NOMO-1 treated with DMSO at 0.1 percent for 48 hours (cell line): ENCODE measurements around the gene ENTPD5.
"Not testable (repeated sequence)": the region's sequence is repeated elsewhere in the genome, so short reads cannot be mapped to it uniquely, and the experiment has no call there.

Experiments used
- DNase-seq: peaks from one replicate; lab custom pipeline; 2025; ENCODE audit not compliant: unreplicated experiment; lab: John Stamatoyannopoulos, UW

Gene ENTPD5

DNA sequence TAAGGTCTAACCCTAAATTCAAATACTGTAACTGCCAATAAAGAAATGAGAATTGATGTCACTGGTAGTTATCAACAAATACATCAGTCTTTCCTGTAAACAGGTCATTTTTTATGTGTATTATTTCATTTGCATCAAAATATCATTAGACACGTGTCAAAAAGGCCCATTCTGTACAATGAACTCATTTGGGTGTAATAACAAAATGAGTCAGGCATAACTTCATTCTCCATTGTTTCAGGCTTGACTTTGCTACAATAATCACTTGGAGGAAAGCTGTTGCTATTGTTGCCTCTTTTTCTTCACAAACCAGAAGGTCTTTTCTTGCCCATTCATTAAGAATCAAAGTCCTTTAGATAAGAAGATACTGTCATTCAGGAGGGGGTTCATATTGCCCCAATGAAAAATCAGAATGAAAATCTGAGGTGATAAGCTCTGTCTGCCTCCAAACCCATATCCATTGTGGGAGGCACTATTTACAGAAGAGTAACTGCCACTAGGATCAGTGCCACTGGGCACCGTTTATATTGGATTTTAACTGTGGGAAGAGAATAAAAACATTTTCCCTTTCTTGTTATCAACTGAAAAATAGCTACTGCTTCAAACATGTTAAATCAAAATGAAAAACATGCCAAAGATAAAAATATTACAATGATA, 10.1 kb downstream of the ENTPD5 start:
- no peak for DNase-seq

DNA sequence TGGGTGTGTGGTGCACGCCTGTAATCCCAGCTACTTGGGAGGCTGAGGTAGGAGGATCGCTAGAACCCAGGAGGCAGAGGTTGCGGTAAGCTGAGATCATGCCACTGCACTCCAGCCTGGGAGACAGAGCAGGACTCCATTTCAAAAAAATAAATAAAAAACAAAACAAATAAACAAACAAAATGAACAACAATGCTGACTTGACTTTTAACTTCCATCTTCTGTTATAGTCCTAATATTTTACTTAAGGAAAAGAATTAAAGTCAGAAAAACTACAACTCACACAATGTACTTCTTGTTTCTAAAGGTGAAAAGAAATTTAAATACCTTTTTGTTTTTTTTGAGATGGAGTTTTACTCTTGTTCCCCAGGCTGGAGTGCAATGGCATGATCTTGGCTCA, 13.4 kb downstream of the ENTPD5 start:
- DNase-seq, result not testable (repeated sequence)

DNA sequence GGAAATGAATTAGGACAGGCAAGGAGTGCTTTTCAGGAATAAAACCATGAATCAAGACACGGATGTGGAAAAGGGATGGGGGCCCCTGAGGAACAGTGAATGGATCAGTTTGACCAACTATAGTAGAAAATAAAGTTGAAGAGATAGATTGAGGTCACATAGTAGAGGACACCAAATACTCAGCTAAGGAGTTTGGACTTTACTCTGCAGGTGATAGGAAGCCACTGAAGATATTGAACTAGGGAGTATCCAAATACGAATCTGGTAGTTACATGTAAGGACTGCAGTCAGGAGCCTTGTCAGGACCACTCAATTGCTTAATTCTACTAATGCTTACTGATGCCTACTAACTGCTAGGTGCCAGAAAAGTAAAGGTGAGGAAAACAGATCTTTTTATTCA, 20.4 kb downstream of the ENTPD5 start:
- no peak for DNase-seq

DNA sequence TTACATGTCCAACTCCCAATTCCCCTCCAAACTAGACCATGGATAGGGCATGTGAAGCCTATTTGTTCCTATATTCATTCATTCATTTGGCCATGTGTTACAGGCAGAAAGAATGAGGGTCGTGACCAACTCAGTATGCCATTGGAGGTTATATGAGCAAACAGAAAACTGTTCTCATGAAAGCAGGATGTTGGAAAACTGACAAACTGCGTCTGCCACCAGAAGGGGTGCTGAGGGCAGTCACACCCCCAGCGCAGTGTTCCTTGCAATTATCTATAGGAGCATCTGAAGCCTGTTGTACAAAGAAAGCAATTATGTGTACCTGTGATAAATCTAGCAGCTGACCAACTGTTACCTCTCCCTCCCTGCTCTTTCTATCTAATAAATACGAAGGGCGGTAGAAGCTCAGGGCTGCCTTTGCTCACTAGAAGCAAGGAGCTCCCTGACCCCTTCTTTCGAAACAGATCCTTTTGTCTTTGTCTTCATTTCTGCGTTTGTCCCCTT, 21.1 kb downstream of the ENTPD5 start:
- DNase-seq, result no peak

DNA sequence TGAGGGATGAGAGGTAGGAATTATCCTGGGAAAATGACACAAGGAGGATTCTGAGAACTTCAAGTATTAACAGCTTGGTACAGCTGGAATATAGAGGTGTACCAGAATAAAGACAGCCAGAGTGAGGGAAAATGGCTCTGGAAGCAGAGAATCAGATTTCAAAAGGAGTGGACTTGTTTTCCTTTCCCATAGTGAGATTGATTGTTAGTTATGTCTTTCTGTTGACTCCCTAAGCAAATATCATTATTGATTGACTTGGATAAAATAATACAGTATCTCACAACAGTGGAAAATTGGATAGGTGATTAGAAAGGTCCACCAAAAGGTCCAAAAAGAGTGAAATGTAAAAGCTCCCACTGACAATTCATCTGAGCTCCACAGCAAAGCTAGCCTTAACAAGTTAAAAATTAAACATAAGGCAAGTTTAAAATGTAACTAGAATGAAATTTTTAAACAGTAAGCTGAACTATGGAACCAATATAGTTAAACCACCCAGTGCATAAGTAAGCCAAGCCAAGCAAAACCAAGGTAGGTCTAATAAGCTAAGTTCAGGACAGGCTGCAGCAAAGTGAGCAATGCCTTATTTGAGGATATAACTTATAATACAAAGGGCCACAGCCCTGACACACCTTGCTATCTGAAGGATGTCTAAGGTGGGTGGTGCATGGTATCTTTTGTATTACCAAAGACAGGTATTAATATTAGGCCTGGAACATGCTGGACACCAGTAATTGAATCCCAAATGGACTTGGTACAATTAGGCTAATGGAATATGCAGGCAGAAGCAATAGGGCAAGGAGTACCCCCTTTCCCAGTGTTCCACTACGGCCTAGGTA, 21.8 kb downstream of the ENTPD5 start:
- DNase-seq, result no peak

DNA sequence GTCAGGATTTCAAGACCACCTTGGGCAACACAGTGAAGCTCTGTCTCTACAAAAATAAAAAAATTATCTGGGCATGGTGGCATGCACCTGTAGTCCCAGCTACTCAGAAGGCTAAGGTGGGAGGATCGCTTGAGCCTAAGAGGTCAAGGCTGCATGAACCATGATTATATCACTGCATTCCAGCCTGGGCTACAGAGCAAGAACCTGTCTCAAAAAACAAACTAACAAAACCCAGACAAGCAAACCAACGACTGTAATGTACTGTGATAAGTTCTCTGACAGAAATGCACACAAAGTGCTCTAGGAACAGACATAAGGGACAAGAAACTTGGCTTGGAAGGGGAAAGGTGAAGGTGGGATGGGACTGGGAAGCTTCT, 22.4 kb downstream of the ENTPD5 start:
- DNase-seq, result no peak

DNA sequence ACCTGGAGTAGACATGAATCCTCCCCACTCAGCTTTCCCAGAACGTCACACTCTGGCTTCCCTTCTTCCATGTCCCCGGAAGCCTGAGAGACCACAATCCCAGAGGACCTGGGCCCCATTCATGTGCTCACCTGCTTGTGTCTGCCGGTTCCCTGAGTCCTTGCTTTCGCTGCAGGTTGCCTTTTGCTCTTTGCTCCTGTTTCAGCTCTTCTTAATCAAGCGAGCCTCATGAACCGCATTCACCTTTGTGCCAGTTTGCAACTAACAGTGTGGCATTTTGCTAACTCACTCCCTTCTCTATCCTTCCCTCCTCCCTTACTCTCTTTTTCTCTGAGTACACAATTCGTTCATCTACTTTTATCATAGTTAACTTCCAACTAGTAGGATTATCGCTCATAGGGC, 23.1 kb downstream of the ENTPD5 start:
- DNase-seq, result no peak

DNA sequence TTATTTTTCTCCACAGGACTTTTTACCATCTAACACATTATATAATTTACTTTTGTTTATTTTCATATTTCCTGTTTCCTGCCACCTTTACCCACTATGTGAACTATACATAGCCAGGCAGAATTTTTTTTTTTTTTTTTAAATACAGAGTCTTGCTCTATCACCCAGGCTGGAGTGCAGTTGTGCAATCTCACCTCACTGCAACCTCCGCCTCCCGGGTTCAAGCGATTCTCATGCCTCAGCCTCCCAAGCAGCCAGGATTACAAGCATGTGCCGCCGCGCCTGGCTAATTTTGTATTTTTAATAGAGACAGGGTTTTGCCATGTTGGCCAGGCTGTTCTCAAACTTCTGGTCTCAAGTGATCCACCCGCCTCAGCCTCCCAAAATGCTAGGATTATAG, 24.2 kb downstream of the ENTPD5 start:
- not testable (repeated sequence) for DNase-seq

DNA sequence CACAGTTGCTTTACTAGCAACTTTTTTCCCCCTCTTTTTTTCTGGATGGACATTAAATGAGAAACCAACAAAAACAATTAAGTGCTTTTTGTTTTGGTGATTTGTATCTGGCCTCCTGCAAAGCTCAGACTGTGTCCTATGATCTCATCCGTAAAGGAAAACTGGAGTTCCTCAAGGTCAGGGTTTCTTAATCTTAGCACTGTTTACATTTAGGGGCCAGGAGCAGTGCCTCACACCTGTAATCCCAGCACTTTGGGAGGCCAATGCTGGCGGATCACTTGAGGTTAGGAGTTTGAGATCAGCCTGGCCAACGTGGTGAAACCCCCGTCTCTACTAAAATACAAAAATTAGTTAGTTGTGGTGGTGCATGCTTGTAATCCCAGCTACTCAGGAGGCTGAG, 28.0 kb downstream of the ENTPD5 start:
- DNase-seq, result no peak

DNA sequence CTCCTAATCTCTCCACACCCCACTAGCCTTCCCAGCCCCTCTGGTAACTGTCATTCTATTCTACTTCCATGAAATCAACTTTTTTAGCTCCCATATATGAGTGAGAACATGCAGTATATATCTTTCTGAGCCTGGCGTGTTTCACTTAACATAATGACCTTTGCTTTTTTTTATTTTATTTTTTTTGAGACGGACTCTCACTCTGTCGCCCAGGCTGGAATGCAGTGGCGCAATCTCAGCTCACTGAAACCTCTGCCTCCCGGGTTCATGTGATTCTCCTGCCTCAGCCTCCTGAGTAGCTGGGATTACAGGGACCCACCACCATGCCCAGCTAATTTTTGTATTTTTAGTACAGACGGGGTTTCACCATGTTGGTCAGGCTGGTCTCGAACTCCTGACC, 30.4 kb downstream of the ENTPD5 start:
- DNase-seq, result not testable (repeated sequence)

DNA sequence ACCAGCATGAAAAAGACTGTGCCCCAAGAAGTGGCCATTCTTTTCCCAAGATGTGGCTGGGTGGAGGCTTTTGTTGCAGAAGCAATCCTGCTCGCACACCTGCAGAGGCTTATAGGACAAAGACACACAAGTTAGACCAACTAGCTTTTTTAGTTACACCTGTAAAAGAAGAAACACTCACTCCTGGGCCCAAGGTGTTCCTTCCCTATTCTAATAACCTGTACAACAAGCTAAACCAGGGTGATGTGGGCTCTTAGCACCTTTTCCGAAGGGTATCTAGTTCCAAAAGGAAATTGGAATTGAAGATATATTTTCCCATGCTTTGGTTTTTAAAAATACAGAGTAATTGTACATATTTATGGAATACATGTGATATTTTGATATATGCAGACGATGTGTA, 31.0 kb downstream of the ENTPD5 start:
- DNase-seq, result no peak

DNA sequence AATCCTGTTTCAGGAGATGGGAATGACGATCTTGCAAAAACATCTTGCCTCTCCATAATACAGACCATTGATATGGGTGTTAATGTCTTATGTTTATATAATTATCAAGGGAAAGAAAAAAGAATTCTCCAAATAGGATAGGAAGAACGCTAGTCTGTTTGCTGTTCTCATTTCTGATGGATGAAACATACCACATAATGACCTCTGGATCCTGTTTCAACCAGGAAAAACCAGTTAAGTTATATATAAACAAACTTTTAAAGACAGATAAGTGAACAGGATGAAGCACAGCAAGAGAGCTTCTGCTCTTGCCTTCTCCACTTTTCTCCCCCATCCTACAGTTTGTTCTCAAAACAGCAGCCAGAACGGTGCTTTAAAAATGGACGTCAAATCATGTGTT, 41.2 kb downstream of the ENTPD5 start:
- no peak for DNase-seq

DNA sequence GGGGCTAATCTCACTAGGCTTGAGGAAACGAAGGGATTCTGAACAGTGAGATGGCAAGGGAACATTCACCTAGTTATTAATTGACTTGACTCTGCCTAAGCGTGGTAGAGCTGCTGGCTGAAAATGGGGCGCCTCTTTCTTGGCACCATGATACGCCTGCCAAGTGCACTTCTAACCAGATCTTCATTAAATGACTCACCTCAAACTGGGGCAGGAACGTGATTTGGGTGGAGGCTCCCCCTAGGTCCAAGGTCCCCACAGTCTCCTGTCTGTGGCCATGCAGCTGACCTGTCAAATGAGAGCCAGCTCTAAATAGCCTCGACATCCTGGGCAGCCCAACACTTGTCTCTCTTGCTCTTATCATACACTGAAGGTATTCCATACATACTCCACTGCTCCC, 43.0 kb downstream of the ENTPD5 start:
- no peak for DNase-seq

DNA sequence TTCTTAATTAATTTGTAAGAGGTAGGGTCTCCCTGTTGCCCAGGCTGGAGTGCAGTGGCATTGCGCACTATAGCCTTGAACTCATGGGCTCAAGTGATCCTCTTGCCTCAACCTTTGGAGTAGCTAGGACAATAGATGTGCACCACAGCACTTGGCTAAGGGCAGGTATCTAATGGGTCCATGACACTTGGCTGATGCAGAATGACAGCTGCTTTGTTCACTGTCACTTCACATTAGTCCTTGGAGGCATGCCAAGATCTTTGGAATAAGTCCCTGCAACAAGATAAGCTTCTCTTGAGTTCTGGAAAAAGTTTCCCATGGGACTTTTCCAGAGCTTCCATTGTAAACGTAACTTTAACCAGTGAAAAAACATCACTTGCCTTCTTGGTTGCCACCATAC, 45.6 kb downstream of the ENTPD5 start:
- no peak for DNase-seq

DNA sequence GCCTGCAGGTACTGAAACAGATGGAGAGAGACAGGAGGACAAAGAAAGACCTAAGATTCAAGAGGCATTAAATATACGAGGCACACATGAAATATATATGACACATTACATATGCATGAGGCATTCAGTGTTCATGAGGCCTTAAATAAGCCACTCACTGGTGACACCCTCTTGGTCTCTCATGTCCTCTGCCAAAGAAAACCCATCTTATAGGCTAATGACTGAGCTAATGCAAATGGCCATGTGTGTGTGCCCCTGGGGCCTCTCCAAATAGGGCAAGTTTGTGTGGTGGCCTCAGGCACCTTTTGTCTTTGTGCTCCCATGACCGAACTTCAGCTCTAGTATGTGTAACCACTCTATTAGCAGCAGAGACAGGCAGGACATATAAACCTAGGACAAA, 50.2 kb downstream of the ENTPD5 start:
- no peak for DNase-seq

DNA sequence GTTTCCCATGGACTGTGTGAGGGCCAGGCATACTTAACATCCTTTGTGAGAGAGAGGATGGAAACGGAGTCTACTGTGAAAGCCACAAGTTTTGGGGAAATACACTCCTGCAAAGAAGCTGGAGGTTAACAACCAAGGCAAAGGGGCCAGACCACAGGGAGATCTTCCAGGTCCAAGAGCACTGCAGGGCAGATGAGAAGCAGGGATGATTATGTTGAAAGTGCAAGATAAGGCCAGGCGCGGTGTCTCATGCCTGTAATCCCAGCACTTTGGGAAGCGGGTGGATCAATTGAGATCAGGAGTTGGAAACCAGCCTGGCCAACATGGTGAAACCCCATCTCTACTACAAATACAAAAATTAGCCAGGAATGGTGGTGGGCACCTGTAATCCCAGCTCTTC, 53.9 kb downstream of the ENTPD5 start:
- no peak for DNase-seq

DNA sequence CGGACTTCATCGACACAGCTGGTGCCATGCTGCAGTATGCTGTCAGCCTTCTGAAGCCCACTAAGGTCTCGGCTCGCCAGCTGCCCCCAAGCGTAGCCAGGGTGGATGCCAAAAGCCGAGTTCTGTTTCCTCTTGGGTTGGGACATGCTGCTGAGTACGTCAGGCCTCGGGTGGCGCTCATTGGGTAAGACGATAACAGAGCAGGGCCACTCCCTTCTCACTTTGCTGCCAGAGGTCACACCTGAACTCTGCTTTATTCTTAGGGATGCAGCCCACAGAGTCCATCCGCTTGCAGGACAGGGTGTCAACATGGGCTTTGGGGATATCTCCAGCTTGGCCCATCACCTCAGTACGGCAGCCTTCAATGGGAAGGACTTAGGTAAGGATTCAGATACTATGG, 57.9 kb downstream of the ENTPD5 start:
- DNase-seq, result no peak

DNA sequence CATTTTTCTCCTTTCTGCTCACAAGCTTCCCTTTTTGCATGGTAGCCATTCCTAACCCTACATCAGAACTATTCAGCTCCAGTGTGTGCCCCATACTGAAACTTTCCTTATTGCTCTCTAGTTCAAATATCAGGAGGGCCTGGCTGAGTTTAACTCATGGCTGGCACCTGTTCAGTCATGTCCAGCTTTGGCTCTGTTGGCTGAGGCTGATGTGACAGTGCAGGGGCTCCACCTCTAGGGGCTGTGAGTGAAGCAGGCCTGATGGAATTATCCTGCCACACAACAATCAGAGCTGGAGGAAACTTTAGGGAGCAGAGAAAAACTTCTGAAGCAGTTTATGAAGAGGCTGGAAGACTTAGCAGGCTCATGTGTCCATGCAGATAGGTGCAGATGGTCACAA, 60.5 kb downstream of the ENTPD5 start:
- DNase-seq, result no peak

DNA sequence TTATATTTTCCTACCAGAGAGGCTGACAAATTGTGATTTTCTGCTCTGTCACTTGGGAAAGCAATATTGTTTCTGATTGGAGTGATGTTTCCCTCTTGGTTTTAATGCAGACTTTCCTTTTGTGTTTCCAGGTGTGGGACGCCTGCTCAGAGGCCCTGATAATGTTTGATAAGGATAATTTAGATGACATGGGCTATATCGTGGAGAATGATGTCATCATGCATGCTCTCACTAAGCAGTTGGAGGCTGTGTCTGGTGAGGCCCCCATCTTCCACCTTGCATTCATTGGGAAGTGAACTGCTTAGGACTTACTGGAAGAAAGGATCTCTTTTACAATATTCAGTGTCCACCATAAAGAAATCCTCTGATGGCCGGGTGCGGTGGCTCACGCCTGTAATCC, 63.4 kb downstream of the ENTPD5 start:
- no peak for DNase-seq

DNA sequence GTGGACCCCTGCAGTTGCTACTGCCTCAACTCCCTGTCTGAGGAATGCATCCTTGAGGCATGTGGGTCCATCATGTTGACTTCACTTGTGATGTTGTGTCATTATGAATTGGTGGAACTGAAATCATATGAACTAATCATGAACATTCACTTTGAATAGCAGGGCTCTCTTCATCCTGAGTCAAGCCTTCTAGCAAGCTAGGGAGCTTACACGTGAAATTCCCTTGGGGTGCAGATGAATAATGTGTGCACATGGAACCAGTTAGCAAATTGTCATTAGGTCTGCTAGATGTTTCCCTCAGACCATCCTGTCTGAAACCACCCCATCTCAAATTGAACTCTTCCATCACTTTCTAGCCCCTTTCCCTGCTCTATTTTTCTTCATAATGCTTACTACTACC, 65.4 kb downstream of the ENTPD5 start:
- no peak for DNase-seq

DNA sequence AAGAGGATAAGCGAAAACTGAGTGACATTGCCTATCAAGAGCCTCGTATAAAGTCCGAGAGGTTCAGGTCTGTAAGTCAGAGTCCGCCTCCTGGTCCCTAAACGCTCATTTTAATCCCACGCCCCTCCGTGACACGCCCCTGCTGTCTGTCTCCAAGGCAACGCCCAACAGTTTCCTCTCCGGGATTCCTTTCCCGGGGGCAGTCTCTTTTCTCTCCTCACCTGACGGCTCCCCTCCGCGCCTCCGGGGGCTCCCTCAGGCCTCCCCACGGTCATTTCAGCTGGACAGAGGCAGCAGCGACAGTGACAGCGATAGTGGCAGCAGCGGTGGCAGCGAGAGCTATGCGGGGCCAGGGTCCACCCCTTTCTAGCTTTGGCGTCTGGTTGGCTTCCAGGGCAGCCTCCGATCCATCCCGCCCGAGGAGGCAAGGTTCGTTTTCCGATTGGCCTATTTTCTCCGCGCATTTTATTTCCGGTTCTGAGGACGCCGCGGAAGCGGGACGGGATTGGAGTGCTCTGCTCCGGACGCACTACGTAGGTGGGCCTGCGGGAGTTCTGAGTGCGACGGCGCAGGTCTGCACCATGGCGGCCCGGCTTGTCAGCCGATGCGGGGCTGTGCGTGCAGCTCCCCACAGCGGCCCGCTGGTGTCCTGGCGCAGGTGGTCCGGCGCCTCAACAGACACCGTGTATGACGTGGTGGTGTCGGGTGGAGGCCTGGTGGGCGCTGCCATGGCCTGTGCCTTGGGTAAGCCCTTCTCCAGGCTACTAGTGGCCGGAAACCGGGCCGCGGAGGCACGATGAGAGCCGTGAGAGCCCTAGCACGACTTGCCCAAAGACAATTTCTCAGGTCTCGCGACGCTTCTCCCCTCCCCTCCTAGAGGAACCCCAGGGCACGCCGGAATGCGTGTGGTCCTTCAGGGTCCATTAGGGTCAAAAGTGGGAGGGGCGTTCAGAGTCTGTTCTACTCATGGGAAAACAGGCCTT, 69.0 kb downstream of the ENTPD5 start, which contains the start of the genes COQ6 and FAM161B:
Gene COQ6 (plus strand): TSS at position 551 of the 983 bp plus-strand sequence. CDS start 31 bp downstream, at position 582.
Gene FAM161B (minus strand): TSS at position 343 of the 983 bp plus-strand sequence. CDS start 68 bp downstream, at position 275.
- peak; percentile 97 for DNase-seq
